Measurements from ENCODE around the gene KLF11. TPM values are rescaled to one million over a fixed set of nuclear protein-coding genes. Genes with fewer than 3 reads are reported as not detected.

Gene KLF11
- total RNA-seq, 2 experiments from 2014 or later = 5.6 to 6.1 TPM

DNA sequence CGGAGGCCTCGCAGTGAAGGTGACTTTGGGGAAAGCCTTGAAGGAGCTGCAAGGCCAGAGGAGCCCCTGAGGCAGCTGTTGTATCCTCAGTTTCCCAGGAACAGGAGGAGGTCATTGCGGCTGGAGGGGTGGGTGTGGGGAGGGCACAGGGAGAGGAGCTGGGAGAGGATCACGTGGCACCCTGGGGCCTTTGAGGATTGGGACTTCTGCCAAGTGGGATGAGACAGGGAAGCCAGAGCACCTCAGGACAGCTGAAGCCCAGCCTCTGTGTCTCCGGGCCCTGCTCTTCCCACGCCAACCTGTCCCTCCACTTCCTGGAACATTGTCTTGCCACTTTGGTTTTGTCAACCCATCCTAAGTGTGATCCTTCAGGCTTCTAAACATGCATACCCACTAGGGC lies 59.8 kb downstream of the KLF11 start:
- ChIA-PET POLR2A (no interaction called here), CTCF (interaction anchor here (2.6 kb wide), 1 partner anchor 31 kb away, joined by 10 read pairs; no protein-coding TSS in a partner anchor)
- Mint-ChIP-seq H3K27me3 (peaks cover 1% of the 10 kb centered on the region), H3K4me1 (ENCODE audit: low read depth) (no peaks in the 10 kb centered on the region), H3K9me3 (peaks cover 7% of the 10 kb centered on the region), H3K27ac (no peak overlapping the region), H3K4me3 (no peak overlapping the region), H3K36me3 (peaks cover 5% of the 10 kb centered on the region)
- no peak for DNase-seq
- intact Hi-C loops (cut with micrococcal nuclease) = no loop called here

Other genes starting within 250 kb of the KLF11 start
- 10 to 100 TPM; 32.6 TPM for gene TAF1B, start 200.1 kb upstream of the KLF11 start, total RNA-seq
- 1 to 10 TPM in 1 of 2 experiments, under 1 TPM in 1; 1.00 to 1.1 TPM for gene GRHL1, start 91.9 kb upstream of the KLF11 start, total RNA-seq
- gene CYS1, start 36.9 kb downstream of the KLF11 start, total RNA-seq = under 1 TPM in 1 of 2 experiments, not detected in 1; 0.07 TPM
- 100 to 1,000 TPM; 523 to 528 TPM for gene RRM2, start 79.2 kb downstream of the KLF11 start, total RNA-seq

Measured in activated CD4-positive, alpha-beta memory T cell treated with anti-CD3 and anti-CD28 coated beads for 36 hours (primary cell).